GM12891 (cell line): ENCODE results near the gene SYNPO2.

Experiments used
- PAX5 ChIP-seq: IDR thresholded peaks from 2 replicates; pipeline ENCODE4 v1.6.1; 2011; ENCODE audit warnings: low read length, moderate library complexity, mild to moderate bottlenecking; ENCODE audit not compliant: insufficient read depth, severe bottlenecking
- POLR2A ChIP-seq: IDR thresholded peaks from 2 replicates; pipeline ENCODE4 v1.6.1; 2011; ENCODE audit warnings: low read depth, low read length, control low read depth
- POLR2AphosphoS5 ChIP-seq: IDR thresholded peaks from 2 replicates; pipeline ENCODE4 v1.6.1; 2011; ENCODE audit warnings: low read depth, low read length, control low read depth
- POU2F2 ChIP-seq: IDR thresholded peaks from 2 replicates; pipeline ENCODE4 v1.6.1; 2011; ENCODE audit warnings: low read depth, mild to moderate bottlenecking, control low read depth, low read length, moderate library complexity
- TAF1 ChIP-seq: IDR thresholded peaks from 2 replicates; pipeline ENCODE4 v1.6.1; 2011; ENCODE audit warnings: low read depth, low read length, control low read depth

- TF ChIP-seq POLR2A (no peak), POLR2AphosphoS5 (no peak), TAF1 (no peak), PAX5 (no peak), POU2F2 (no peak)
Observed at GRCh38 chr4:118846979-118847378, 41.7 kb upstream of the SYNPO2 start.
